Lung (tissue), 12 donors: Measurements from ENCODE around the gene TTC7B. TPM values are rescaled to one million over a fixed set of nuclear protein-coding genes. Genes with fewer than 3 reads are reported as not detected.

Experiments used
- ATAC-seq: fragments of 200-7000 bp; cut with Tn5 transposase; one replicate; pipeline ENCODE4 v1.9.1; 2020; ENCODE audit warnings: moderate number of reproducible peaks; ENCODE audit not compliant: insufficient read depth, low FRiP score
- DNase-seq, 3 donors: peaks; one replicate each; pipeline ENCODE4 v3.0.0-alpha.2; 2013 to 2017
- H3K27ac ChIP-seq, 2 donors: one replicate each; pipeline ENCODE4 v1.5.1; 2013; ENCODE audit warnings: mild to moderate bottlenecking in 2 of 2, moderate library complexity in 2 of 2, control low read depth in 1 of 2, inconsistent platforms in 1 of 2, low read depth in 1 of 2, low read length in 1 of 2
- H3K27me3 ChIP-seq, 3 donors: one replicate each; pipeline ENCODE4 v1.5.1; 2013; ENCODE audit warnings: low read length in 2 of 3; ENCODE audit not compliant: control insufficient read depth in 3 of 3, insufficient read depth in 3 of 3
- H3K36me3 ChIP-seq, 4 donors: one replicate each; pipeline ENCODE4 v1.5.1; 2013; ENCODE audit warnings: low read length in 4 of 4, mild to moderate bottlenecking in 1 of 4, moderate library complexity in 1 of 4; ENCODE audit not compliant: control insufficient read depth in 4 of 4, insufficient read depth in 4 of 4
- H3K4me1 ChIP-seq, 5 donors: one replicate each; pipeline ENCODE4 v1.5.1; 2013; ENCODE audit warnings: low read length in 5 of 5, mild to moderate bottlenecking in 2 of 5, moderate library complexity in 1 of 5; ENCODE audit not compliant: control insufficient read depth in 5 of 5, insufficient read depth in 5 of 5
- H3K4me3 ChIP-seq: one replicate; pipeline ENCODE4 v1.5.1; 2013; ENCODE audit warnings: mild to moderate bottlenecking, control low read depth, moderate library complexity
- H3K9ac ChIP-seq, 2 donors: one replicate each; pipeline ENCODE4 v1.5.1; 2013; ENCODE audit warnings: low read length in 2 of 2, control low read depth in 1 of 2; ENCODE audit not compliant: insufficient read depth in 1 of 2
- H3K9me3 ChIP-seq, 4 donors: one replicate each; pipeline ENCODE4 v1.5.1; 2013; ENCODE audit warnings: low read length in 3 of 4, mild to moderate bottlenecking in 1 of 4, moderate library complexity in 1 of 4; ENCODE audit not compliant: control insufficient read depth in 4 of 4, insufficient read depth in 3 of 4
- CTCF ChIP-seq: IDR thresholded peaks from 2 replicates; pipeline ENCODE4 v1.5.1; 2012; ENCODE audit warnings: mild to moderate bottlenecking; ENCODE audit errors: control extremely low read depth, extremely low read depth
- WGBS, 2 donors: extraction: QIAGEN DNeasy Blood & Tissue Kit; methylation state at CpG; one replicate each; pipeline ENCODE4 v1.1.7; 2013; 5-methylcytosine and 5-hydroxymethylcytosine counted together
- polyA plus RNA-seq, 2 donors: library from polyadenylated mRNA; stranded (reverse); fragments of 200-250 nt; gene quantifications; one replicate each; pipeline ENCODE4 v1.2.1, GENCODE V29; 2013
- total RNA-seq, 2 donors: library from RNA; depleted of rRNA in 1 of 2; stranded (reverse); fragments of >200 nt in 1 of 2; gene quantifications; one replicate each; pipeline ENCODE4 v1.2.1, GENCODE V29; 2014 to 2021
- donor health status: control.
- donor health status: control.
- donor health status: Bipolar disorder and iron deficiency.
- donor health status: healthy.
- donor health status: DM: yes; HTN: yes; CAD: no.

TTC7B gene
- total and polyA plus RNA-seq, 4 donors, result 11.0 to 39.6 (median 23.0) TPM

DNA sequence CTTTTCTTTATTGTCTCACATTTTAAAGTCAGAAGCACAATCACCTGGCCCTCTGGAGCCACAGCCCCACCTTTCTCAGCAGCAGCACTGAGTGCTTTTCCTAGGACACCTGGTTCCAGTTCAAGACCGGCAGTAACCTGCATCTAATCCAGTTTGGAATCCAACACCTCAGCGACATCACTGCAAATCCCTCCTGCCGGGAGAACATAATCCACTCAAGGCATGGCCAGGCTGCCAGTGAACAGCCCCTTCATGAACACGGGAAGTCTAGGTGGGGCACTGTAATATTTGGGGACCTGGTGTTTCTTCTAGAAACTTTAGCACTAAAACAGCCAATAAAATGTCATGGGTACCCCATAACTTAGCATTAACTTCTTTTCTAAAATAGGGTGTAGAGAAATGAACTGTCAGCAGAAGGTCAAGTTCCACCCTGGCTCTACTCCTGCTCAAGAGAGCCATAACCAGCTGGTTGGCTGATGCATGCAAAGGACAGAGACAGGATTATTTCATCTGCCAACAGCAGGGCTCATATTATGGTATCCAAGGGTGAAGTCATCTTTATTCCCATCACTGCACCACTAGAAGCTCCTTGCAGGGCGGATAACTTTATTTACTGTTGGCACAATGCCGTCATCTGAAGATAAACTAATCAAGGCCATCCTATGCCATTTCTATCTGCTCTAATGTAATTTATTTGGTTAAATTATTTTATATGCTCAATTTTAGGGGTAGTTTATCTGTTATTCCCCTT lies 76.7 kb downstream of the TTC7B start:
- H3K36me3 ChIP-seq, result peaks cover 2 to 4% (median 3%) of the 10 kb centered on the region in 4 donors
- DNase-seq (peak in 2 of 3 donors; percentile 60 to 62), ATAC-seq (no peak)
- H3K27me3 ChIP-seq, result no peaks in the 10 kb centered on the region
- peaks cover 0 to 19% (median 3%) of the 10 kb centered on the region in 5 donors for H3K4me1 ChIP-seq
- 71 to 79% methylated on average over 6 of the region's 6 CpGs for WGBS, 2 donors
- no peak for TF ChIP-seq CTCF
- no peak overlapping the region for H3K9ac ChIP-seq
- H3K27ac ChIP-seq, result peak overlapping the region in 1 of 2 donors; percentile 45
- no peak overlapping the region for H3K4me3 ChIP-seq
- H3K9me3 ChIP-seq, result no peaks in the 10 kb centered on the region

GRCh38 chr14:90733139-90733808 lies 83.0 kb downstream of the TTC7B start:
- peaks cover 0 to 2% (median 0%) of the 10 kb centered on the region in 4 donors for H3K36me3 ChIP-seq
- ATAC-seq, result no peak
- DNase-seq, result no peak
- no peaks in the 10 kb centered on the region for H3K27me3 ChIP-seq
- no peak overlapping the region for H3K27ac ChIP-seq
- WGBS, 2 donors, result 92 to 93% methylated on average over 16 of the region's 16 CpGs
- no peak overlapping the region for H3K9ac ChIP-seq
- no peak for TF ChIP-seq CTCF
- H3K9me3 ChIP-seq, result peaks cover 0 to 1% (median 0%) of the 10 kb centered on the region in 4 donors
- no peak overlapping the region for H3K4me3 ChIP-seq
- H3K4me1 ChIP-seq, result peaks cover 0 to 2% (median 0%) of the 10 kb centered on the region in 5 donors

DNA sequence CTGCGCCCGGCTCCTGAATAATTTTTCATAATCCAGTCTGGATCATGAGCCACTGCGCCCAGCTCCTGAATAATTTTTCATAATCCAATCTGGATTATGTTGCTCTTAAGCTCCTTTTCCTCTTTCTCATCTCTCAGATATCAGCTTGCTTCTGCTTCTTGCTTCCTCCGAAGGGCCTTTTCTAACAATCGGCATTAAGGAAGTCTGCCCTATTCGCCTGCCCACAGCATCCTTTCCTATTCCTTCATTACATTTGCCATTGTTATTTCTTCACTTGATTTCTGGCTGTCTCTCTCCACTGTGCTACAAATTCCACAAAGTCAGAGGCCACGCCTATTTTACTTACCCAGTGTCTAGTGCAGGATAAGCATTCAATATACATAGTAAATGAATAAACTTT lies 83.5 kb downstream of the TTC7B start:
- no peak overlapping the region for H3K4me3 ChIP-seq
- H3K27ac ChIP-seq, result no peak overlapping the region
- H3K27me3 ChIP-seq, result no peaks in the 10 kb centered on the region
- H3K9ac ChIP-seq, result no peak overlapping the region
- TF ChIP-seq CTCF, result no peak
- H3K4me1 ChIP-seq, result peaks cover 0 to 2% (median 0%) of the 10 kb centered on the region in 5 donors
- ATAC-seq, result no peak
- no peak for DNase-seq
- peaks cover 0 to 1% (median 0%) of the 10 kb centered on the region in 4 donors for H3K9me3 ChIP-seq
- H3K36me3 ChIP-seq, result peaks cover 0 to 1% (median 0%) of the 10 kb centered on the region in 4 donors
- WGBS, 2 donors, result 54 to 77% methylated on average over 7 of the region's 7 CpGs
